ENCODE measurements around the gene APBB2.

DNA sequence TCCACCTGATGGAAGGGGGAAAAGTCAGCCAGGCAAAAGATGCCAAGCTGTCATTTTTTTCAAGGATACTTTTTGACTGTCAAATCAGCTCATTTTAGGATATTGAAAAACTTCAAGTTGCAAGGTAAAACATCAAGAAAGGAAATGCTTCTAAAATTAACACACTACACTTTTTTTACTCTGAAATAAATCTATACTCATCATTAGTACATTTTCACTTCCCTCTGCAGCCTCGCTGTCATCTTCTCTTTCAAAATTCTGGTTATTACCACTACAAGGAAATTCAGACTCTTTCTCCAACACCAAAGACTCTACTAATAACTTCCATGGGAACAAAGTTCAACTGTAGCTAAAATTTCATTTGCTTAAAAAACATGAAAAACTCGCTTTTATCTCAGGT lies 41.6 kb downstream of the APBB2 start:
- TF ChIP-seq, protein P1, sequence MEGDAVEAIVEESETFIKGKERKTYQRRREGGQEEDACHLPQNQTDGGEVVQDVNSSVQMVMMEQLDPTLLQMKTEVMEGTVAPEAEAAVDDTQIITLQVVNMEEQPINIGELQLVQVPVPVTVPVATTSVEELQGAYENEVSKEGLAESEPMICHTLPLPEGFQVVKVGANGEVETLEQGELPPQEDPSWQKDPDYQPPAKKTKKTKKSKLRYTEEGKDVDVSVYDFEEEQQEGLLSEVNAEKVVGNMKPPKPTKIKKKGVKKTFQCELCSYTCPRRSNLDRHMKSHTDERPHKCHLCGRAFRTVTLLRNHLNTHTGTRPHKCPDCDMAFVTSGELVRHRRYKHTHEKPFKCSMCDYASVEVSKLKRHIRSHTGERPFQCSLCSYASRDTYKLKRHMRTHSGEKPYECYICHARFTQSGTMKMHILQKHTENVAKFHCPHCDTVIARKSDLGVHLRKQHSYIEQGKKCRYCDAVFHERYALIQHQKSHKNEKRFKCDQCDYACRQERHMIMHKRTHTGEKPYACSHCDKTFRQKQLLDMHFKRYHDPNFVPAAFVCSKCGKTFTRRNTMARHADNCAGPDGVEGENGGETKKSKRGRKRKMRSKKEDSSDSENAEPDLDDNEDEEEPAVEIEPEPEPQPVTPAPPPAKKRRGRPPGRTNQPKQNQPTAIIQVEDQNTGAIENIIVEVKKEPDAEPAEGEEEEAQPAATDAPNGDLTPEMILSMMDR (IDR thresholded peaks at IDR 0.05) = no peak
- TF ChIP-seq POLR2A (IDR thresholded peaks at IDR 0.05) (no peak), POLR2AphosphoS5 (IDR thresholded peaks at IDR 0.05) (no peak)
